ENCODE data around the gene ARHGAP21. TPM values are rescaled to one million over a fixed set of nuclear protein-coding genes. Genes with fewer than 3 reads are reported as not detected.

ARHGAP21 gene
- total and polyA plus RNA-seq, 9 of the 15 experiments (the other 6 are each of a cell fraction or from before 2014, with no cell fraction given) = 13.6 to 145 (median 60.8) TPM

- TF ChIP-seq ZNF408 (CRISPR knock-in tag; IDR thresholded peaks at IDR 0.05; ENCODE audit: low read depth) (no peak), ZNF609 (CRISPR knock-in tag; IDR thresholded peaks at IDR 0.05; ENCODE audit: borderline replicate concordance) (no peak), YY1 (IDR thresholded peaks at IDR 0.05; ENCODE audit: borderline replicate concordance in 1 of 3, control insufficient read depth in 1 of 3, extremely low read depth in 1 of 3, insufficient read depth in 3 of 3, insufficient read length in 1 of 3, insufficient replicate concordance in 2 of 3, low read depth in 1 of 3, low read length in 2 of 3) (no peak), ZNF551 (CRISPR knock-in tag; IDR thresholded peaks at IDR 0.05) (no peak), ZBTB8A (IDR thresholded peaks at IDR 0.05; ENCODE audit: partially characterized antibody) (no peak), THAP7 (CRISPR knock-in tag; IDR thresholded peaks at IDR 0.05) (no peak), RNF219 (CRISPR knock-in tag; IDR thresholded peaks at IDR 0.05) (no peak), PTRF (tag; IDR thresholded peaks at IDR 0.05) (no peak), CHAMP1 (IDR thresholded peaks at IDR 0.05) (peak; percentile 23; the same call in 1 of the 2 replicates), FIP1L1 (IDR thresholded peaks at IDR 0.05; ENCODE audit: low read depth, low read length, poor library complexity, severe bottlenecking) (no peak), PRPF4 (IDR thresholded peaks at IDR 0.05; ENCODE audit: insufficient read depth, low read depth, low read length, poor library complexity, severe bottlenecking) (no peak), E2F6 (IDR thresholded peaks at IDR 0.05; ENCODE audit: borderline replicate concordance in 1 of 2, extremely low read depth in 1 of 2, insufficient read depth in 1 of 2, insufficient read length in 1 of 2, low read depth in 1 of 2, low read length in 1 of 2, poor library complexity in 1 of 2, severe bottlenecking in 1 of 2) (peak; percentile 89 to 96), HDAC2 (IDR thresholded peaks at IDR 0.05) (0 out of 2 replicates have a peak, but pooled peaks have one; percentile 54), NFXL1 (CRISPR knock-in tag; IDR thresholded peaks at IDR 0.05) (no peak), FOXJ2 (tag; IDR thresholded peaks at IDR 0.05) (no peak)
Measured at GRCh38 chr10:24569330-24569796, 154.3 kb downstream of the ARHGAP21 start (continued).
